ENCODE measurements around the gene MED17. TPM values are rescaled to one million over a fixed set of nuclear protein-coding genes. Genes with fewer than 3 reads are reported as not detected.
"Not testable (repeated sequence)": the region's sequence is repeated elsewhere in the genome, so short reads cannot be mapped to it uniquely, and the experiment has no call there.

MED17 gene
- total RNA-seq, 1 donor from 2014 or later, result 25.1 TPM

GRCh38 chr11:93773601-93774200 lies 10.4 kb upstream of the MED17 start:
- Histone ChIP-seq H3K27me3 (ENCODE audit: control insufficient read depth in 3 of 3, insufficient read depth in 3 of 3, low read length in 3 of 3) (no peaks in the 10 kb centered on the region), H3K4me1 (ENCODE audit: control insufficient read depth in 3 of 3, insufficient read depth in 3 of 3, low read length in 3 of 3) (no peaks in the 10 kb centered on the region), H3K4me3 (ENCODE audit: low read length in 3 of 3) (no peak overlapping the region), H3K27ac (ENCODE audit: low read depth, low read length) (no peak overlapping the region), H3K9ac (ENCODE audit: low read depth in 1 of 3, low read length in 3 of 3) (no peak overlapping the region), H3K9me3 (ENCODE audit: control insufficient read depth in 3 of 3, low read length in 3 of 3) (no peaks in the 10 kb centered on the region), H3K36me3 (ENCODE audit: control insufficient read depth in 3 of 3, insufficient read depth in 3 of 3, low read length in 3 of 3) (peaks cover 0 to 3% (median 0%) of the 10 kb centered on the region in 3 donors)

- not testable (repeated sequence) for H3K4me1 ChIP-seq (ENCODE audit: control insufficient read depth in 3 of 3, insufficient read depth in 3 of 3, low read length in 3 of 3); H3K9ac ChIP-seq (ENCODE audit: low read depth in 1 of 3, low read length in 3 of 3); H3K36me3 ChIP-seq (ENCODE audit: control insufficient read depth in 3 of 3, insufficient read depth in 3 of 3, low read length in 3 of 3); H3K9me3 ChIP-seq (ENCODE audit: control insufficient read depth in 3 of 3, low read length in 3 of 3); H3K27ac ChIP-seq (ENCODE audit: low read depth, low read length); H3K4me3 ChIP-seq (ENCODE audit: low read length in 3 of 3); H3K27me3 ChIP-seq (ENCODE audit: control insufficient read depth in 3 of 3, insufficient read depth in 3 of 3, low read length in 3 of 3)
Measured at GRCh38 chr11:93774560-93774959, 9.5 kb upstream of the MED17 start.

DNA sequence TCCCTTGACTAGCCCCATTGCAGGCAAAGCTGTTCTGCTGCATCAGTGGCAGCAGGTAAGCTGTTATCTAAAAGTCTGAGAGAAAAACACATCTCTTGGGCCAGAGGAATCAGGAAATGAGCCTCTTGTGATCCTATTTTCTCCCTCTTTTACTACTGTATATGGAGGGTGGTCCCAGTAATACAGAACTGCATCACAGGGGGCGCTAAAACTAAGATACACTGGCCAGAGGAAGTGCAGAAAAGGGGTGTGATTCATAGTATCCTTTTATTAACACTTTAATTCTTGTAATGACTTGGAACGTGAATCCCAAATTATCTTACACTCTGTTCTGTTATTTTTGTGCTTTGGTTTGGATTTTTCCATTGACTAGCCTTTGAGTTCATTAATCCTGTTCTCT lies 8.8 kb upstream of the MED17 start:
- Histone ChIP-seq H3K27me3 (ENCODE audit: control insufficient read depth in 3 of 3, insufficient read depth in 3 of 3, low read length in 3 of 3) (no peaks in the 10 kb centered on the region), H3K4me1 (ENCODE audit: control insufficient read depth in 3 of 3, insufficient read depth in 3 of 3, low read length in 3 of 3) (no peaks in the 10 kb centered on the region), H3K36me3 (ENCODE audit: control insufficient read depth in 3 of 3, insufficient read depth in 3 of 3, low read length in 3 of 3) (peaks cover 0 to 3% (median 0%) of the 10 kb centered on the region in 3 donors), H3K4me3 (ENCODE audit: low read length in 3 of 3) (no peak overlapping the region), H3K9me3 (ENCODE audit: control insufficient read depth in 3 of 3, low read length in 3 of 3) (no peaks in the 10 kb centered on the region), H3K27ac (ENCODE audit: low read depth, low read length) (no peak overlapping the region), H3K9ac (ENCODE audit: low read depth in 1 of 3, low read length in 3 of 3) (no peak overlapping the region)

DNA sequence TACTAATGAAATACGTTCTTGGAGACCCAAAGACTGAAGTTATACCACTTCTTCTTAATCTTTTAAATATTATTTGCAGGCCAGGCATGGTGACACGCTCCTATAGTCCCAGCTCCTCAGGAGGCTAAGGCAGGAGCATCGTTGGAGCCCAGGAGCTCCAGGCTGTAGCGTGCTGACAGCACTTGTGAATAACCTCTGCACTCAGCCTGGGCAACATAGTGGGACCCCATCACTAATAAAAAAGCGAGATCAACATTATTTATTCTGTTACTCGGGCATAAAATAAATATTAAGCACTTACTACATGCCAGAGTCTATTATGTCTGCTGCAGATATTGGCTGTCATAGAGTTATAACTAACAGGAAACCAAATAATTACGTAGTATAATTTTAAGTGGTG lies 720 bp upstream of the MED17 start:
- H3K36me3 ChIP-seq (ENCODE audit: control insufficient read depth in 3 of 3, insufficient read depth in 3 of 3, low read length in 3 of 3), result peaks cover 0 to 4% (median 0%) of the 10 kb centered on the region in 3 donors
- peaks cover 23 to 28% (median 25%) of the 10 kb centered on the region in 3 donors for H3K4me1 ChIP-seq (ENCODE audit: control insufficient read depth in 3 of 3, insufficient read depth in 3 of 3, low read length in 3 of 3)
- no peaks in the 10 kb centered on the region for H3K9me3 ChIP-seq (ENCODE audit: control insufficient read depth in 3 of 3, low read length in 3 of 3)
- H3K27me3 ChIP-seq (ENCODE audit: control insufficient read depth in 3 of 3, insufficient read depth in 3 of 3, low read length in 3 of 3), result no peaks in the 10 kb centered on the region
- peak overlapping the region in 1 of 3 donors; percentile 94 for H3K9ac ChIP-seq (ENCODE audit: low read depth in 1 of 3, low read length in 3 of 3)
- peak overlapping the region; percentile 97 to 99 (median 98) for H3K4me3 ChIP-seq (ENCODE audit: low read length in 3 of 3)
- no peak overlapping the region for H3K27ac ChIP-seq (ENCODE audit: low read depth, low read length)

- H3K9ac ChIP-seq (ENCODE audit: low read depth in 1 of 3, low read length in 3 of 3), result peak overlapping the region; percentile 64 to 98 (median 94)
- no peaks in the 10 kb centered on the region for H3K27me3 ChIP-seq (ENCODE audit: control insufficient read depth in 3 of 3, insufficient read depth in 3 of 3, low read length in 3 of 3)
Measured at GRCh38 chr11:93783765-93784144, 327 bp upstream of the MED17 start.

GRCh38 chr11:93784935-93785360 lies 866 bp downstream of the MED17 start:
- Histone ChIP-seq H3K27ac (ENCODE audit: low read depth, low read length) (peak overlapping the region; percentile 92), H3K36me3 (ENCODE audit: control insufficient read depth in 3 of 3, insufficient read depth in 3 of 3, low read length in 3 of 3) (peaks cover 0 to 12% (median 5%) of the 10 kb centered on the region in 3 donors), H3K4me1 (ENCODE audit: control insufficient read depth in 3 of 3, insufficient read depth in 3 of 3, low read length in 3 of 3) (peaks cover 23 to 28% (median 25%) of the 10 kb centered on the region in 3 donors), H3K4me3 (ENCODE audit: low read length in 3 of 3) (peak overlapping the region; percentile 97 to 99 (median 98)), H3K27me3 (ENCODE audit: control insufficient read depth in 3 of 3, insufficient read depth in 3 of 3, low read length in 3 of 3) (no peaks in the 10 kb centered on the region), H3K9ac (ENCODE audit: low read depth in 1 of 3, low read length in 3 of 3) (peak overlapping the region; percentile 94 to 98 (median 95)), H3K9me3 (ENCODE audit: control insufficient read depth in 3 of 3, low read length in 3 of 3) (no peaks in the 10 kb centered on the region)

More at GRCh38 chr11:93783765-93784144, 327 bp upstream of the MED17 start:
- H3K4me3 ChIP-seq (ENCODE audit: low read length in 3 of 3), result peak overlapping the region; percentile 97 to 99 (median 98)
- H3K9me3 ChIP-seq (ENCODE audit: control insufficient read depth in 3 of 3, low read length in 3 of 3), result no peaks in the 10 kb centered on the region
- H3K27ac ChIP-seq (ENCODE audit: low read depth, low read length), result peak overlapping the region; percentile 92
- H3K4me1 ChIP-seq (ENCODE audit: control insufficient read depth in 3 of 3, insufficient read depth in 3 of 3, low read length in 3 of 3), result peaks cover 23 to 28% (median 25%) of the 10 kb centered on the region in 3 donors
- peaks cover 0 to 4% (median under 1%) of the 10 kb centered on the region in 3 donors for H3K36me3 ChIP-seq (ENCODE audit: control insufficient read depth in 3 of 3, insufficient read depth in 3 of 3, low read length in 3 of 3)

- H3K36me3 ChIP-seq (ENCODE audit: control insufficient read depth in 3 of 3, insufficient read depth in 3 of 3, low read length in 3 of 3), result peaks cover 30 to 58% (median 48%) of the 10 kb centered on the region in 3 donors
Measured at GRCh38 chr11:93791493-93791892, 7.4 kb downstream of the MED17 start.

DNA sequence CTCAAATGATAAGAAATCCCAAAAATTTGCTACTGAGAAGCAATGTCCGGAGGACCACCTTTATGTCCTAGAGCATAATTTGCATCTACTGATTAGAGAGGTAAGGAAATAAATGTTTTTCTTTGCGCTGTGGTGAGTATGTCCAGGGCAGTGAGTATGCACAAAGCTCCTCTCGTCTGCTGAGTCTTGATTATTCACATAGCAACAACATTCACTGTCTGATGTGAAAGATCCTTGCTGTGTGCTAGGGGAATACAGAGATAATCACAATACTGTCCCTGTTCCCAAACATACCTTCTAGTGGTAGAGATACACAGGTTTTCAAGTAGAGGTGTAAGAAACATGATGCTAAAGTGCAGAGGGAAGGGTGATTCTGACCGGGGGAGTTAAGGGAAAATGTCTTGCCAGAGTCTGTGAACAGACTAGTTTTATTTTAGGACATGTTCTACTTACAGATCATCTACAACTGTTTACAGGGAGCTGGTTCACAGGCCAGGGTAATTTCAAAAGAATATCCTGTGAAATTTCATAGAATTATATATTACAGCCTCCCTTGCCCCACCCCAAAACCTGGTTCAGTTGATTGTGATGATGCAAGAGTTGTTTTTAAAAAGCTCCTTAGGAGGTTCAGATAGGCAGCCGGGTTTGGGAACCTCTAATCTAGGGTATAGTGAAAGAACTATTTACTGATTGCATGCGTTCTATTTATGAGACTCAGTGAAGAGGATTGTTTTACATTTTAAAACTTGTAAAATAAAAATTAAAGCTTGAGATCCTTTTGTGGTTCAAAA lies 12.6 kb downstream of the MED17 start:
- no peak overlapping the region for H3K4me3 ChIP-seq (ENCODE audit: low read length in 3 of 3)
- no peak overlapping the region for H3K9ac ChIP-seq (ENCODE audit: low read depth in 1 of 3, low read length in 3 of 3)
- no peak overlapping the region for H3K27ac ChIP-seq (ENCODE audit: low read depth, low read length)
- no peaks in the 10 kb centered on the region for H3K9me3 ChIP-seq (ENCODE audit: control insufficient read depth in 3 of 3, low read length in 3 of 3)
- H3K36me3 ChIP-seq (ENCODE audit: control insufficient read depth in 3 of 3, insufficient read depth in 3 of 3, low read length in 3 of 3), result peaks cover 25 to 61% (median 57%) of the 10 kb centered on the region in 3 donors
- no peaks in the 10 kb centered on the region for H3K4me1 ChIP-seq (ENCODE audit: control insufficient read depth in 3 of 3, insufficient read depth in 3 of 3, low read length in 3 of 3)
- H3K27me3 ChIP-seq (ENCODE audit: control insufficient read depth in 3 of 3, insufficient read depth in 3 of 3, low read length in 3 of 3), result no peaks in the 10 kb centered on the region

More at GRCh38 chr11:93791493-93791892, 7.4 kb downstream of the MED17 start:
- H3K27ac ChIP-seq (ENCODE audit: low read depth, low read length), result no peak overlapping the region
- no peak overlapping the region for H3K4me3 ChIP-seq (ENCODE audit: low read length in 3 of 3)
- H3K4me1 ChIP-seq (ENCODE audit: control insufficient read depth in 3 of 3, insufficient read depth in 3 of 3, low read length in 3 of 3), result peaks cover 4 to 5% (median 5%) of the 10 kb centered on the region in 3 donors
- H3K9ac ChIP-seq (ENCODE audit: low read depth in 1 of 3, low read length in 3 of 3), result no peak overlapping the region
- no peaks in the 10 kb centered on the region for H3K27me3 ChIP-seq (ENCODE audit: control insufficient read depth in 3 of 3, insufficient read depth in 3 of 3, low read length in 3 of 3)
- H3K9me3 ChIP-seq (ENCODE audit: control insufficient read depth in 3 of 3, low read length in 3 of 3), result no peaks in the 10 kb centered on the region

GRCh38 chr11:93801366-93801765 lies 17.3 kb downstream of the MED17 start:
- Histone ChIP-seq H3K36me3 (ENCODE audit: control insufficient read depth in 3 of 3, insufficient read depth in 3 of 3, low read length in 3 of 3) (peaks cover 19 to 53% (median 50%) of the 10 kb centered on the region in 3 donors), H3K4me1 (ENCODE audit: control insufficient read depth in 3 of 3, insufficient read depth in 3 of 3, low read length in 3 of 3) (no peaks in the 10 kb centered on the region), H3K9ac (ENCODE audit: low read depth in 1 of 3, low read length in 3 of 3) (no peak overlapping the region), H3K9me3 (ENCODE audit: control insufficient read depth in 3 of 3, low read length in 3 of 3) (no peaks in the 10 kb centered on the region), H3K27ac (ENCODE audit: low read depth, low read length) (no peak overlapping the region), H3K27me3 (ENCODE audit: control insufficient read depth in 3 of 3, insufficient read depth in 3 of 3, low read length in 3 of 3) (no peaks in the 10 kb centered on the region), H3K4me3 (ENCODE audit: low read length in 3 of 3) (no peak overlapping the region)

DNA sequence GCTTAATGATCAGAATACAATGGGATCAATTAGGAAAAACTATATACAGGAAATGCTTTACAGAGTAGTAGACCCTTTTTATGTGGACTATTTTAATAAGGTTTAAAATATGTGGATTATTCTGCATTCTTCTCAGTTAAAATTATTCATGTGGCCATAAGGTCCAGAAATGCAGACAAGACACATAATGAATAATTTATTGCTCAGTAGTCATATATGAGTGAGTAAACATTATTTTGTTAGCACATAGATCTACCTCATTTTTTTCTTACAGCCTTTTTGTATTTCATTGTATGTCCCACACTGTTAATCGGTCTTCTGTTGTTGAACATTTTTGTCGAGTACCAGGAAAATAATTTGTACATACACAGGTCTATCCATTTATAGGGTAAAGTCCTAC lies 20.8 kb downstream of the MED17 start:
- Histone ChIP-seq H3K4me3 (ENCODE audit: low read length in 3 of 3) (no peak overlapping the region), H3K27me3 (ENCODE audit: control insufficient read depth in 3 of 3, insufficient read depth in 3 of 3, low read length in 3 of 3) (no peaks in the 10 kb centered on the region), H3K9me3 (ENCODE audit: control insufficient read depth in 3 of 3, low read length in 3 of 3) (no peaks in the 10 kb centered on the region), H3K4me1 (ENCODE audit: control insufficient read depth in 3 of 3, insufficient read depth in 3 of 3, low read length in 3 of 3) (no peaks in the 10 kb centered on the region), H3K9ac (ENCODE audit: low read depth in 1 of 3, low read length in 3 of 3) (no peak overlapping the region), H3K36me3 (ENCODE audit: control insufficient read depth in 3 of 3, insufficient read depth in 3 of 3, low read length in 3 of 3) (peaks cover 20 to 53% (median 49%) of the 10 kb centered on the region in 3 donors), H3K27ac (ENCODE audit: low read depth, low read length) (no peak overlapping the region)
